Measurements from ENCODE around the gene GNB1L. TPM values are rescaled to one million over a fixed set of nuclear protein-coding genes. Genes with fewer than 3 reads are reported as not detected.

GNB1L gene
- total and polyA plus RNA-seq, 4 donors, result 3.2 to 10.3 (median 5.3) TPM

- 92% methylated on average over 14 of the region's 18 CpGs for WGBS (ENCODE audit: insufficient coverage)
- no peak for DNase-seq (ENCODE audit: low read depth in 4 of 6, low spot score in 6 of 6)
- Histone ChIP-seq H3K27me3 (ENCODE audit: control insufficient read depth, insufficient read depth, low read length) (no peaks in the 10 kb centered on the region), H3K36me3 (ENCODE audit: control insufficient read depth, insufficient read depth, low read length) (peaks cover 77% of the 10 kb centered on the region), H3K4me3 (ENCODE audit: low read depth, low read length) (no peak overlapping the region), H3K27ac (ENCODE audit: low read depth, low read length) (no peak overlapping the region), H3K4me1 (ENCODE audit: control insufficient read depth, insufficient read depth, low read length) (peaks cover 70% of the 10 kb centered on the region), H3K9me3 (ENCODE audit: control insufficient read depth, insufficient read depth, low read length) (no peaks in the 10 kb centered on the region)
Measured at GRCh38 chr22:19876941-19877625, 22.4 kb upstream of the GNB1L start.

GRCh38 chr22:19876314-19876940 is 21.8 kb upstream of the GNB1L start:
- H3K4me1 ChIP-seq (ENCODE audit: control insufficient read depth, insufficient read depth, low read length), result peaks cover 63% of the 10 kb centered on the region
- no peak overlapping the region for H3K27ac ChIP-seq (ENCODE audit: low read depth, low read length)
- no peaks in the 10 kb centered on the region for H3K27me3 ChIP-seq (ENCODE audit: control insufficient read depth, insufficient read depth, low read length)
- no peaks in the 10 kb centered on the region for H3K9me3 ChIP-seq (ENCODE audit: control insufficient read depth, insufficient read depth, low read length)
- WGBS (ENCODE audit: insufficient coverage), result 84% methylated on average over 18 of the region's 21 CpGs
- H3K36me3 ChIP-seq (ENCODE audit: control insufficient read depth, insufficient read depth, low read length), result peaks cover 79% of the 10 kb centered on the region
- H3K4me3 ChIP-seq (ENCODE audit: low read depth, low read length), result no peak overlapping the region
- DNase-seq (ENCODE audit: low read depth in 4 of 6, low spot score in 6 of 6), result no peak

GRCh38 chr22:19875531-19876313 is 21.0 kb upstream of the GNB1L start:
- H3K9me3 ChIP-seq (ENCODE audit: control insufficient read depth, insufficient read depth, low read length), result no peaks in the 10 kb centered on the region
- DNase-seq (ENCODE audit: low read depth in 4 of 6, low spot score in 6 of 6), result no peak
- 89% methylated on average over 18 of the region's 23 CpGs for WGBS (ENCODE audit: insufficient coverage)
- H3K27ac ChIP-seq (ENCODE audit: low read depth, low read length), result no peak overlapping the region
- peaks cover 56% of the 10 kb centered on the region for H3K4me1 ChIP-seq (ENCODE audit: control insufficient read depth, insufficient read depth, low read length)
- no peaks in the 10 kb centered on the region for H3K27me3 ChIP-seq (ENCODE audit: control insufficient read depth, insufficient read depth, low read length)
- no peak overlapping the region for H3K4me3 ChIP-seq (ENCODE audit: low read depth, low read length)
- H3K36me3 ChIP-seq (ENCODE audit: control insufficient read depth, insufficient read depth, low read length), result peaks cover 85% of the 10 kb centered on the region

GRCh38 chr22:19875061-19875530 is 20.4 kb upstream of the GNB1L start:
- H3K36me3 ChIP-seq (ENCODE audit: control insufficient read depth, insufficient read depth, low read length), result peaks cover 83% of the 10 kb centered on the region
- WGBS (ENCODE audit: insufficient coverage), result 78% methylated on average over 12 of the region's 12 CpGs
- no peak overlapping the region for H3K4me3 ChIP-seq (ENCODE audit: low read depth, low read length)
- H3K27me3 ChIP-seq (ENCODE audit: control insufficient read depth, insufficient read depth, low read length), result no peaks in the 10 kb centered on the region
- no peak overlapping the region for H3K27ac ChIP-seq (ENCODE audit: low read depth, low read length)
- no peak for DNase-seq (ENCODE audit: low read depth in 4 of 6, low spot score in 6 of 6)
- H3K4me1 ChIP-seq (ENCODE audit: control insufficient read depth, insufficient read depth, low read length), result peaks cover 56% of the 10 kb centered on the region
- H3K9me3 ChIP-seq (ENCODE audit: control insufficient read depth, insufficient read depth, low read length), result no peaks in the 10 kb centered on the region

- Histone ChIP-seq H3K4me1 (ENCODE audit: control insufficient read depth, insufficient read depth, low read length) (peaks cover 56% of the 10 kb centered on the region), H3K4me3 (ENCODE audit: low read depth, low read length) (no peak overlapping the region), H3K36me3 (ENCODE audit: control insufficient read depth, insufficient read depth, low read length) (peaks cover 76% of the 10 kb centered on the region), H3K9me3 (ENCODE audit: control insufficient read depth, insufficient read depth, low read length) (no peaks in the 10 kb centered on the region), H3K27ac (ENCODE audit: low read depth, low read length) (no peak overlapping the region), H3K27me3 (ENCODE audit: control insufficient read depth, insufficient read depth, low read length) (no peaks in the 10 kb centered on the region)
- WGBS (ENCODE audit: insufficient coverage), result 37% methylated on average over 27 of the region's 27 CpGs
- DNase-seq (ENCODE audit: low read depth in 4 of 6, low spot score in 6 of 6), result peak in 2 of 6 donors; percentile 23 to 36
Measured at GRCh38 chr22:19874307-19875060, 19.8 kb upstream of the GNB1L start.

GRCh38 chr22:19873960-19874306 is 19.3 kb upstream of the GNB1L start:
- peaks cover 56% of the 10 kb centered on the region for H3K4me1 ChIP-seq (ENCODE audit: control insufficient read depth, insufficient read depth, low read length)
- H3K27ac ChIP-seq (ENCODE audit: low read depth, low read length), result no peak overlapping the region
- no peak for DNase-seq (ENCODE audit: low read depth in 4 of 6, low spot score in 6 of 6)
- H3K27me3 ChIP-seq (ENCODE audit: control insufficient read depth, insufficient read depth, low read length), result no peaks in the 10 kb centered on the region
- 78% methylated on average over 7 of the region's 7 CpGs for WGBS (ENCODE audit: insufficient coverage)
- no peak overlapping the region for H3K4me3 ChIP-seq (ENCODE audit: low read depth, low read length)
- peaks cover 72% of the 10 kb centered on the region for H3K36me3 ChIP-seq (ENCODE audit: control insufficient read depth, insufficient read depth, low read length)
- no peaks in the 10 kb centered on the region for H3K9me3 ChIP-seq (ENCODE audit: control insufficient read depth, insufficient read depth, low read length)

- Histone ChIP-seq H3K4me1 (ENCODE audit: control insufficient read depth, insufficient read depth, low read length) (peaks cover 56% of the 10 kb centered on the region), H3K27ac (ENCODE audit: low read depth, low read length) (no peak overlapping the region), H3K9me3 (ENCODE audit: control insufficient read depth, insufficient read depth, low read length) (no peaks in the 10 kb centered on the region), H3K36me3 (ENCODE audit: control insufficient read depth, insufficient read depth, low read length) (peaks cover 67% of the 10 kb centered on the region), H3K4me3 (ENCODE audit: low read depth, low read length) (no peak overlapping the region), H3K27me3 (ENCODE audit: control insufficient read depth, insufficient read depth, low read length) (no peaks in the 10 kb centered on the region)
- WGBS (ENCODE audit: insufficient coverage), result 66% methylated on average over 23 of the region's 27 CpGs
- DNase-seq (ENCODE audit: low read depth in 4 of 6, low spot score in 6 of 6), result no peak
Measured at GRCh38 chr22:19873138-19873959, 18.7 kb upstream of the GNB1L start.

- Histone ChIP-seq H3K4me3 (ENCODE audit: low read depth, low read length) (no peak overlapping the region), H3K4me1 (ENCODE audit: control insufficient read depth, insufficient read depth, low read length) (peaks cover 53% of the 10 kb centered on the region), H3K27me3 (ENCODE audit: control insufficient read depth, insufficient read depth, low read length) (no peaks in the 10 kb centered on the region), H3K27ac (ENCODE audit: low read depth, low read length) (no peak overlapping the region), H3K36me3 (ENCODE audit: control insufficient read depth, insufficient read depth, low read length) (peaks cover 62% of the 10 kb centered on the region), H3K9me3 (ENCODE audit: control insufficient read depth, insufficient read depth, low read length) (no peaks in the 10 kb centered on the region)
- WGBS (ENCODE audit: insufficient coverage), result 82% methylated on average over 7 of the region's 7 CpGs
- no peak for DNase-seq (ENCODE audit: low read depth in 4 of 6, low spot score in 6 of 6)
Measured at GRCh38 chr22:19872779-19873137, 18.1 kb upstream of the GNB1L start.
